Sigmoid colon (tissue), 3 donors: ENCODE data around the gene DLEU7.

Experiments used
- CTCF ChIP-seq, 4 experiments: fragments of 450-650 bp in 3 of 4; fragments of 200-600 bp in 1 of 4; IDR thresholded peaks; one replicate each; pipeline ENCODE4 v1.5.1; 2016 to 2019; ENCODE audit warnings: antibody characterized with exemption in 4 of 4, mild to moderate bottlenecking in 3 of 4, moderate library complexity in 2 of 4
- POLR2A ChIP-seq, 2 donors: fragments of 450-650 bp; IDR thresholded peaks; one replicate each; pipeline ENCODE4 v1.6.1; 2016; ENCODE audit warnings: antibody characterized with exemption in 2 of 2, mild to moderate bottlenecking in 2 of 2, moderate library complexity in 2 of 2

GRCh38 chr13:50867637-50867945 is 24.1 kb upstream of the DLEU7 start:
- no peak for TF ChIP-seq CTCF (IDR thresholded peaks at IDR 0.05)
- TF ChIP-seq POLR2A (IDR thresholded peaks at IDR 0.05): no peak
